HG03066 (cell line): ENCODE results near the gene KDM4C.
A peak's percentile ranks its signal among the peaks of the same experiment; 100 is the strongest.

Experiments
- ATAC-seq: cut with Tn5 transposase; IDR thresholded peaks from one replicate; pipeline ENCODE4 v1.9.1; 2021; ENCODE audit warnings: low read depth; ENCODE audit not compliant: unreplicated experiment

The KDM4C gene

DNA sequence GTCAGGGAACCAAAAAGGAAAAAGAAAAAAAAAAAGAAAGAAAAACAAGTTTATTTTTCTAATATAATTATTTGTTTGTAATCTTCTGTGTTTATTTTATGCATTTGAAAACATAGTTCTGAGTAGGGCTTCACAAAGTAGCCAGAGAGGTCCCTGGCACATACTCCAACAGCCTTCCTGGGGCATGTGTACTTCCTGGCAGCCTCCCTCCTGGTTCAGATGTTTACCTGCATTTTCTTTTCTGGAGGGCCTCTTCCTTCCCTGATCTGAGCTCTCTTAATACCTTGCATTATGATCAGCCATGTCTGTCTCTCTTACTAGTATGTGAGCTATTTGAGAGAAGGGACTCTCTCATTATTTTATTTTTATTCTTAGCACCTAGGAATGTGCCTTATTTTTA is 361.8 kb downstream of the KDM4C start:
- no peak for ATAC-seq

DNA sequence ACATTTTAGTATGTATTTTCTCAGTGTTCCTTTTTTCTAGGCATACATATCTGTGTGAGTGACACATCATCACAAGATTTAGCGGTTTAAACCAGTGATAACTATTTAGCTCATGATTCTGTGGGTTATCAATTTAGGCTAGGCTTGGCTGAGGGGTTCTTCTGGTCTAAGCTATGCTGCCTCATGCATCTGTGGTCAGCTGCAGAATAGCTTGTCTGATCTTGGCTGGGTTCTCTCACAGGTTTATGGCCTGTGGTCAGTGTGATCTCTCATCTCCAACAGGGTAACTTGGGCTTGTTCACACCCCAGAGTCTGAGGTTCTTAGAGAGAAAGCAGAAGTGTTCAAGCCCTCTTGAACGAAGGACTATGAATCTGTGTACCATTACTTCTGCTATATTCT is 363.3 kb downstream of the KDM4C start:
- peak; percentile 58 for ATAC-seq

DNA sequence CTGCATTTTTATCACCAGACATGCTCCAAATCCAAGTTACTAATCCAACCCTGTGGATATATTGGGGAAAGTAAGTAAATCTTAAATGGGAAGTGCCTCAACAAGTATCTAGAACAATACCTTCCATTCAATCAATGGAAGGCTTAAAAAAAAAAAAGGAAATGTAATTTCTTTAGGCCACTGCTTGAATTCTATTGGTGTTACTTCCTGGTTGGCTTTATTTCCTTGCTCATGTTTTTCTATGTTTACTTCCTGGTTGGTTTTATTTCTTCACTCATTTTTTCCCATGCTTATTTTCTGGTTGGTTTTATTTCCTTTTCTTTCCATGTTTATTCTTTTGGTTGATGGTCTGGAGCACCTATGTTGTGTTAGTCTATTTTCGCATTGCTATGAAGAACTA is 363.9 kb downstream of the KDM4C start:
- no peak for ATAC-seq

DNA sequence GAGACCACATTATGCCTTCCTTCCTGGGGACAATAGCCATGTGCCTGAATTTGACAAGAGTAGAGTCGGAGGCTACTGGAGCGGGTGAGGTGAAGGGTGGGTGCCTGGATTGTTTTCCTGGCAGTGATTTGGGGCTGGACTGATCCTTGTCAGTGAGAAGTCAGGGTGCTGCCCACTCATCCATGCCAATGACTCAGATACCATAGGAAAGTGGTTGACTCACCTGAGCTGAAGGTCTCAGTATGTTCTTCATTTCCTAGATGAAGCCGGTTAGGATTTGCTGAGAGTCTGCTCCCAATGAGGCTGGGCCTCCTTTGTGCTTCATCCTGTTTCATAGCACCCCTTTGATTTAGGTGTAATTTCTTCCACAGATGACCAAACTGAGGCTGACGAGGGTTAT is 366.0 kb downstream of the KDM4C start:
- ATAC-seq: no peak

DNA sequence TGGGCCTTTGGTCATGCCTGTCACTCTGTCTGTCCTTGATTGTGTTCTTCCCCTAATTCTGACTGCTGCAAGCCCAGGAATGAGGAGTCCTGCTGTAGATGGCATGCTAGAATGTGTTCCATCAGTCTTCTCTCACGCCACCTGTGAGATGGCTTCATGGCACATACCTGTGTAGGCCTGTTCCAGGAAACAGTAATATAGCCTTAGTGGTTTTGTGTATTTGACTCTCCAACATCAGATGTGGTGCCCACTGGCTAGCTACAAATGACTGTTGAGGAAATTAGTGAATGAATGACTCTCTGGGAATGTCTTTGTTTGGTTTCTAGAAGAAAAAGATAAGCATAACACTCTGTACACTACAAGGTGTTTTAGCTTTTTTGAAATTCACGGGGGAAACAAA is 367.5 kb downstream of the KDM4C start:
- ATAC-seq: no peak

DNA sequence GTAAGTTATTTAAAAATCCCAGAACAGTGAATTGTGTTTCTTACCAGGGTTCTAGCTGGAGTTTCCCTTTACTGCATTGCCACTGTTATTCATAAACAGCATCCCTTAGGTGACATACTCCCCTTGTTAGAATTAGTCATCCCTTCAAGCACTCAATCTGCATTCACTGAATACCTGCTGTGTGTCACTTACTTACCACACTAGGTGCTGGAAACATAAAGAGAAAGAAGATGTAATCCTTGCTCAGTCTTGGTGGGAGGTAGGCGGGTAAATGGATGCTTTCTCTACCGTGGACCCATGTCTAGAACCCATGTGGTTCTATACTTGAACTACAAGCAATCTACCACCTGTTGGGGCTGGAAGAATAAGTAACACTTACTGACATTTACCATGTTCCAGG is 371.6 kb downstream of the KDM4C start:
- ATAC-seq: no peak

DNA sequence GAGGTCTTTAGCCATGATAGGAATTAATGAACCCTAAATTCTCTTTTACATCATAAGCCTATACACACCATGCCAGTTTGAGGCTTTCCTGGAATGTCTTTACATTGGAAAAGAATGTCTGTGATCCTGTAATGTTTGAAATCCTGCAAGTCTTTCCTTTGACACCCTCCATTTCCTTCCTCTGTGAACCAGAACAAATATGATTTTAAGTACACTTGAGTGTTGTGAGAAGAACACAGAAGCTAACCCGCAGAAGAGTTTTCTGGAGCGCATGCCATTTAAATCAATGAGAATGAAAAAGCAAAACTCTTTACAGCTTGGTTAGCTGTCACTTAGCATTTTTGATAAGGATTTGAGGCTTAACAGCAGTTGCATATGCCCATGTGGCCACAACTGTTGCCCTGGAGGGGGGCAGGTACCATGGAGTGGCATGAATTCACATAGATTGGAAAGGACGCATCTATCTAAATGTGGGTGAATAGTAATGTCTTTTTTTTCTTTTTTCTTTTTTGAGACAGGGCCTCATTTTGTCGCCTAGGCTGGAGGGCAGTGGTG is 372.6 kb downstream of the KDM4C start:
- no peak for ATAC-seq

DNA sequence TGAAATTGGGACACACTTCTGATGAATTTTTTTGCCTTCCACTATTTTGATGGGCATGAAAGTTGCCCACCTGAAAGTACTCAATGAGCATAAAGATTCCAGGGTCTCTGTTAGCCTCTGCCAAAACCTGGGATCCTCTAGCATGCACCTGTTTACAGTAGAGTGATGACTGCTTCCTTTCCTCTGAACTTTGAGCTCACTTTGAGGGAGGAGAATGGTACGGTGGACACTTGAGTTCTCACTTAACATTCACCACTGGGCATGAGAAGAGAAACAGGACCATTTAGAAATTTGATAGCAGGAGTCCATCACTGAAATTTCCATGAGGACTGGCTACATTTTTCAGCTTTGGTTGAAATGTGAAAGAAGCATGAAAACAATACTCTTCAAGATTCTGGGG is 374.8 kb downstream of the KDM4C start:
- ATAC-seq: no peak

DNA sequence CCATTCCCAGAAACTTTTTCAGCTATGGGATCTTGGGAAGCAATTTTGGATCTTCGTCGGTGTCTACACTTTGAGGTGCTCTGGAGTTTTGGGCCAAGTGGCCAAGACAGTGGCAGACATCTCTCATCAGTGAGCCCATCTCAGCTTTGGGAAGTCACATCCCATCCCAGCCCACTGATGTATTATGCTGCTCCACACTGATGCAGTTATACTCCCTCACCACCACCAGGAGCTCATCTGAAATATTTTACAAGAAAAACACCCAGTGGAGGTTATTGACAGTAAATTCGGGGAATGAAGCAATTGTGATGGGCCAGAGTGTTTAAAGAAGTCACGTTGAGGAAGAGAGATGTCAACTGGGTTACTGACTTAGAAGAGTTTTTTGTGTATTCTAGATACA is 378.0 kb downstream of the KDM4C start:
- ATAC-seq: no peak

DNA sequence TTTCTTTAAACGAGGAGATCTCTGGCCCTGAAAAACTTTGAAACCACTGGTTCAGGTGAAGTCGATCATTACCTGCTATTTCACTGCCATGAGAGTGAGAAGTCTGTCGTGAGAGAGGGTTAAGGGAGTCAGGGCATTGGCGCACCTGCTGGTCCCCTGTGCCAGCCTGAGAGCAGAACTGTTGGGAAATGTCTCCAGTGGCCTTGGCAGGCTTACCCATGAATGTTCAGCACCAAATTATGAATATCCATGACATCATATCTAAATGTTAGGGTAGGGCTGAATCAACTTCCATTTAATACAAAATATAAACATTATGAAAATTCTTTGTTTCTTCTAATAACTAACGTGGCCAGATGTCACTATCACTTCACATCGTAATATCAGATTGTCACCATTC is 379.3 kb downstream of the KDM4C start:
- ATAC-seq: no peak

DNA sequence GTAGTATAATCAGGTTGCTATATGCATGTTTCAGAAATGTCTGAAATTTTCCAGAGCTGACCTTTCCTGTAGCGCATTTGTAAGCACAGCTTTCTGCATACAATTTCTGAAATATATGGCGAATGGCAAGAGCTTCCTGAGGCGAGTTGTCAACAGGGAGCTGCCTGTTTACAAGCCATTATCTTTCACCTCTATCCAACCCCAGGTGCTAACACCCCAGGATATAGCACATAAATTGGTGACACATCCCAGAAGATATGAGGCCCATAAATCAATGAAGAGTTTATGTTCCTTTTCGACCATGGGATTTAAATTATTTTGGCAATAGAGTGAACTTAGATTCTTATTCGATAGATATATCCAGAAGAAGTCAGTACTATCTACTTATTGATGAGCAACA is 379.8 kb downstream of the KDM4C start:
- no peak for ATAC-seq

DNA sequence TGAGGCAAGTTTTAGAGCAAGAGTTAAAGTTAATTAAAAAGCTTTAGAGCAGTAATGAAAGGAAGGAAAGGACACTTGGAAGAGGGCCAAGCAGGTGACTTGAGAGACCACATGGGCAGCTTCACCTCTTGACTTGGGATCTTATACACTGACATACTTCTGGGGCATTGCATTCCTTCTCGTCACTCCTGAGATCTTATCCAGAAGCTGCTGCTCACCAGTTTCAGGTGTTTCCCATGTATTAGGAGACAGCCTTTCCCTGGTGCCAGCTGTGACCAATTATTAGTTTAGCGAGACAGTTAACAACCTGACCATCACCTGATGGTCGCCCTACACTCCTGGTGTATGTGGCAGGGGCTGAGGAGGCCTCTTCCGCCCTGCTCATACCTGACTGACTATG is 382.1 kb downstream of the KDM4C start:
- no peak for ATAC-seq

DNA sequence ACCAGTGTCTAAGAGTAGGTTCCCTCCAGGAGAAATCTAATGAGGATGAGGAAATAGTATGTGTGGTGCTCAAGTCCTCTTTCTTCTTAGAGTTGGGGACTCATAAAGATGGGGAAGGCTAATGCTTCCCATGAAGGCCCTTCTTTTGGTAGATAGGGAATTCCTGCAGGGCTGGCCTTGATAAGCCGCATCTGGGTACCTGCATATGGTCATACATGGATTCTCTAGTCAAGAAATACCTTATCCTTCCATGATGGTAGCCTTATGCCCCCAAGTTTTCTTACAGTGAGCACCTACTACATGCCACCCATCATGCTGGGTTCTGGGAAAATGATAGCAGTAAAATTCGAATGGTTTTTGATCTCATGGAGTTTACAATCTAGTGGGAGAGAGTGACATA is 382.6 kb downstream of the KDM4C start:
- no peak for ATAC-seq

DNA sequence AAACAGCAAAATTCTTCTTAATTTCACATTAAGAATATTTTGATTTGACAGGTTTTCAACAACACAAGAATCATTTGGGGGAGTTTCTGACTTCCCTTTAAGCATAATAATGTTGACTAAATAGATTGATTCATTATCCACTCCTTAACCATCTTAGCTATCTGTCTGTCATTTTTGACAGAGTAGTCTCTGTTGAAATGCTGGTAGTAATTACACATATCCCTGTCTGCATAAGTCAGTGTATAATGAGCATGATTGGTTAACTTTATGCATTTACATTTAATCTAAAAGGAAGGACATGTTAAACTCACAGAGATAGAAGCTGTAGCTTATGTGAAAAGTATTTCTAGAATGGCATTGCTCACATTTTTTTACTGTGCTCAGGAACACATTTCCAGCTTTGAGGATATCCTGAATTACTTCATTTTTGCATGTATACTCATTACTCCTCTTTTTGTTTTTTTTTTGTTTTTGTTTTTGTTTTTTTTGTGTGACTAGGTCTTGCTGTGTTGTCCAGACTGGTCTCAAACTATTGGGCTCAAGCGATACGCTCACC is 385.9 kb downstream of the KDM4C start:
- ATAC-seq: no peak

DNA sequence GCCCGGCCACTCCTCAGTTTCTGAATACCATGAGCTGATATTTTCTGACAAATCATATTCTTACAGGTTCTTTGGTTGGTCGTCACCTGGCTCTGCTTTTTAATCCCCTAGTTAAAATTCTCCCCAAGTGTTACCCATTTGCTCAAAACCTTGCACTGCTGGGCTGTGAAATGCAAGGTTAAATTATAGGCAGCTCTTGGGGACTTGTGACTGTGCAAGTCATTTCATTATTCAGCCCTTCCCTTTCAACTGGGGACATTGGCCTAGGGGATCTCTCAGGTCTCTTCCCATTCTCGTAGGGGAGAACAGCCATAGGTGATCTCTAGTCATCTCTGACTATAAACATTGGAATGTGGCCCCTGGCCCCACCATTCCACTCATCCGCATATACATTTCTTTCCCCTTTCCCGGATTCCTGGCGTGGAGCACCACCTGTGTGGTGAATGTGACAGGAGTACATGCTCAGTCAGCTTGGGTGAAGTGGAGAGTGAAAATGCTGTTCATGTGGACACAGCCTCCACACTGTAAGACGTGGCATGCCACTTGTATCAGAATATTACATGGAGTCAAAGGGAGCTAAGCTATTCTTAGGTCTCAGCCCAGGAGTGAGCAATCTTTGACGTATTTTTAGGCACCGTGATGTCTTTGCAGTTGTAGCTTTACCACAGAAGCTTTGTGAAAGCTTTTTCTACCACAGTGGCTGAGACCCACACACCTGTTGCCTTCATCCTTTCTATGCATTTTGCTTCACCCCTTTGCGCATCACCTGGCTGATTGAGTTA is 386.7 kb downstream of the KDM4C start:
- ATAC-seq: no peak

DNA sequence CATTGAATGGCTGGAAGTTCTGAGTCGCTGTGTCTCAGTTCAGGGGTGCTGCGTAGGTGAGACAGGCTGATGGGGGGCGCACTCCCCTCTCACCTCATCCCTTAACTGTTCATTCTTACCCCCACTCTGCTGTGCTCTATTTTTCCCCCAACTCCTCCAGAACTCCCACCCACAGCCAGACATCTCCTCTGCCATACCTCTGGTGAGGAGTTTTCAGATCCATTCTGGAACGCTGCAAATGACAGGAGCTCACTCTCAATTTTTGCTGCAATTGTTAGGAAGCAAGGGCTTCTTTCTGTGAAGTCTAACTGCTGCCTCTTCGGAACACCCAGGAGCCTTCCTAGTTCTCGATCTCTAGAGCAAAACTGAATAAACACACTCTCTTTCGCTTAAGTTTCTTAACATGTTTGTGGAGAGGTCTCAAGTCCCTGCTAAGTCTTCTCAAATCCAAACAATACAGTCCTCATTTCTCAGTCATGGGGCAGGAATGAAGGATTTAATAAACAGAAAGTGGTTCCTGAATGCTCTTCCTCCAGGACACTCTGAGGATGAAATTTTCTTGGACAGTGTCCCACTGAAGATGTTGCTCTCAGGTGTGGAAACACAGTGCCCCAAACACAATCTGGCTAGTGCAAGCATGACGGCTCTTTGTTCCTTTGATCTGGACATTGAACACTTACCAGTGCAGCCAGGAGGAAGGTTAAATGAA is 387.7 kb downstream of the KDM4C start:
- no peak for ATAC-seq

DNA sequence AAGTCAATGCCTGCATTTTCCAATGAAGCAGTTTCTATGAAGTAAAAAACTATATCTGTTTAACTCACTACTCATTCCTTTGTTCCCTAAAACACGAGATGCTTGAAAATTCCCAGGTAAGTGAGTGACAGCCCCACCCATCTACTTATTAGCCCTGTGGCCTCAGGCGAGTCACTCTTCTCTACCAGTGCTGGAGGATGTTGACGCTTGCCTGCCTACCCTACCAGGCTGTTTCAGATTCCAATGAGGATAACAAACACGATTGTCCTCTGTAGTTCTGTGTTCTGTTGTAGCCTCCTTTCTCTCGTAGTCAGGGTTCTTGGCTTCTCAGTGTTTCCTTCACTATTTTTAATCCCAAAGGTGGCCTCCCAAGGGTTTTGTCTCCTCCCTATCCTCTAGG is 388.8 kb downstream of the KDM4C start:
- ATAC-seq: no peak

DNA sequence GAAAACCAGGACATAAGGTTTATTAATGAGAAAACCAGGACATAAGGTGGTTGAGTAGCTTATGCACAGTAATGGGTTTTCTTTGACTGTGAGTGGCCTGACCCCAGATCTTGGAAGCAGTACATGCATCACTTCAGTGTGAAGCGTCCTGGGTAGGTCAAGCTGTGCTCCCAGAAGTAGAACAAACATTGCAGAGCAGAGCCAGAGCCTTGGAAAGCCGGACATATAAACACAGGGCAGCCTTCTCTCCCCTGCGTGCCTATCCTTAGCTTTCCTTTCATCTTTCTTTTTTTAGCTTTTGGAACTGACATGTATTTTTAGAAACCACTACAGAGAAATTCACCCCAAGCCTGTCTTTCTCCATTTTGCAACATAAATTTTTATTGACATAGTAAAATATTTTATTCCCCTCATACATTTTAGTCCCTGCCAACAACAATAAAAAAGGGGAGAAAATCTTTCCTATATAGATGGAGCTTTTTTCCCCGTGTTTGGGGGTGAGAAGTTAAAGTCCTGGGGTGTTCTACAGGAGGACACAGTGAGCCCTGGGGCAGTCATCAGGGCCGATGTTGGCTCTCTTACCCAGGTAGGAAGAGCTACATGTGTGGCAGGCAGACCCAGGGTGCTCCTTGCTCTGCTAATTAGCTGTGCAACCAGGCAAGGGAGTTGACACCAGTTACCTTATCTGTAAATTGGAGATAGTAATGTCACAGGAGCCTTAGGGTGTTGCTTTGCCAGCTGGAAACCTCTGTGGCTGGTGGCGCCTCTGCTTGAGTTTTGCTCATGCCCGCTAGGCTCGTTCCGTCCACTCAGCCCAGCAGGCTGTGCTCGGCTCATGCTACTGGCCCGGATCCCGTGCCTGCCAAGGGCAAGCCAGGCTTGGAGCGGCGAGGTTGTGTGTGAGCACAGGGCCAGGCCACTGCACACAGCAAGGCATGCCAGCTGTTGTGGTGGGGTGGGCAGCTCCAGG is 389.6 kb downstream of the KDM4C start:
- no peak for ATAC-seq

DNA sequence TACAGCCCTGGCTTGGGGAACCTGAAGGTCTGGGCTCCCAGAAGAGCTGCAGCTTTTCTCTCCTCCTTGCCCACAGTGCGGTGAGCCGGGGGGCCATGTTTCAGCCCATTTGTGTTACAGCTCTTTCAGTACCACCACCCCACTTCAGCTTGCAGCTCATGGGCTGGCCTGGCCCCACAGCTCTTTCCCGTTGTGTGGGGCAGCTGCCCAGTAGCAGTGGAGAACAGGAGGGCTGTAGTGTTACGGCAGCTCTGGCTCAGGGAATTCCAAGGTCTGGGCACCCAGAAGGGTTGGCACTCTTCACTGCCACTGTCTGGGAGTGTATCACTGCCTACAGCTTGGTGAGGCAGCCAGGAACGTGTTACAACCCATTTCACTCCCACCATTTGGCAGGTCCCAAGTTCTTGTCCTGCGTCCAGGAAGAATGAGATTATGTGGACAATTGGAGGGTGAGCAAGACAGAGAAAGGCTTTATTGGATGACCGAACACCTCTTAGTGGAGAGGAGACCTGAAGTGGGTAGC is 390.5 kb downstream of the KDM4C start:
- no peak for ATAC-seq

DNA sequence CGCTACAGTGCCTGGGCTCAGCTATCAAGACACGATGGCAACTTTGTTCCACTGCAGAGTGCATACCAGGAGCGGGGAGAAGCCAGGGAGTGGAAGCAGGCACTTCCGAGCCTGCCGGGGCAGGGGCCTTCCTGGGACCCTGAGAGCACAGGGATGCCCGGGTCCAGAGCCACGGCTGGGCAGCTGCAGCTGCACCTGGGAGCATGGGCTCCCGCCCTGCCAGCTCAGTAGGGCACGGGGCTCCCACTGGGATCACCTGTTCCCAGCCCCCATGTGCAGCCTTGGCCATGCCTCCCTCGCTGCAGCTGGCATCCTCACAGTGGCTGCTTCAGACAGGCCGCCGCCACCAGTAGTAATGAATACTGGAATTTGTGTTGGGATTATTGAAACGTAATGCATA is 391.5 kb downstream of the KDM4C start:
- ATAC-seq: no peak
